Thyroid gland (tissue), 4 donors: ENCODE data around the gene MAML3. TPM values are rescaled to one million over a fixed set of nuclear protein-coding genes. Genes with fewer than 3 reads are reported as not detected.

ENCODE experiments used
- DNase-seq, 2 donors: peaks; one replicate each; pipeline ENCODE4 v3.0.0-alpha.2; 2019
- H3K27ac ChIP-seq, 3 donors: fragments of 200-600 bp; sonication (generic); 1 replicate in 2 of 3; 2 replicates in 1 of 3; pipeline ENCODE4 v1.5.1; 2016 to 2019; ENCODE audit warnings: mild to moderate bottlenecking in 1 of 3, moderate library complexity in 1 of 3
- H3K27me3 ChIP-seq: fragments of 200-600 bp; sonication (generic); one replicate; pipeline ENCODE4 v1.5.1; 2019
- H3K36me3 ChIP-seq, 2 donors: fragments of 200-600 bp; sonication (generic); one replicate each; pipeline ENCODE4 v1.5.1; 2016 to 2019
- H3K4me1 ChIP-seq, 2 donors: fragments of 200-600 bp; sonication (generic); one replicate each; pipeline ENCODE4 v1.5.1; 2017 to 2019
- H3K4me3 ChIP-seq, 3 donors: fragments of 200-600 bp; sonication (generic); replicated peaks in 1 of 3; 1 replicate in 2 of 3; 2 replicates in 1 of 3; pipeline ENCODE4 v1.5.1; 2016; ENCODE audit warnings: mild to moderate bottlenecking in 1 of 3
- H3K9me3 ChIP-seq: fragments of 200-600 bp; sonication (generic); one replicate; pipeline ENCODE4 v1.5.1; 2017
- POLR2A ChIP-seq, 2 donors: fragments of 450-650 bp; IDR thresholded peaks; one replicate each; pipeline ENCODE4 v1.6.1; 2017; ENCODE audit warnings: antibody characterized with exemption in 2 of 2, mild to moderate bottlenecking in 2 of 2, moderate library complexity in 1 of 2
- WGBS, 2 donors: methylation state at CpG; one replicate each; pipeline ENCODE4 v1.1.5; 2017; 5-methylcytosine and 5-hydroxymethylcytosine counted together
- intact Hi-C: fragments of 100-400 bp; cut with DNase I; formaldehyde crosslinking; loops from one replicate; pipeline ENCODE4 v1.15.1; 2023
- total RNA-seq, 4 donors: library from RNA; depleted of rRNA; stranded (reverse); fragments of >200 nt; gene quantifications; one replicate each; pipeline ENCODE4 v1.2.3, GENCODE V29; 2016
- TF ChIP-seq, protein P1 (sequence below), 6 experiments: fragments of 200-600 bp in 3 of 6; fragments of 450-650 bp in 3 of 6; sonication (generic) in 3 of 6; IDR thresholded peaks; one replicate each; pipeline ENCODE4 v1.5.1; 2016 to 2019; ENCODE audit warnings: antibody characterized with exemption in 6 of 6, mild to moderate bottlenecking in 2 of 6, inconsistent platforms in 1 of 6, moderate library complexity in 1 of 6

The MAML3 gene
- total RNA-seq, 4 donors from 2014 or later: 5.7 to 14.1 (median 11.4) TPM

DNA sequence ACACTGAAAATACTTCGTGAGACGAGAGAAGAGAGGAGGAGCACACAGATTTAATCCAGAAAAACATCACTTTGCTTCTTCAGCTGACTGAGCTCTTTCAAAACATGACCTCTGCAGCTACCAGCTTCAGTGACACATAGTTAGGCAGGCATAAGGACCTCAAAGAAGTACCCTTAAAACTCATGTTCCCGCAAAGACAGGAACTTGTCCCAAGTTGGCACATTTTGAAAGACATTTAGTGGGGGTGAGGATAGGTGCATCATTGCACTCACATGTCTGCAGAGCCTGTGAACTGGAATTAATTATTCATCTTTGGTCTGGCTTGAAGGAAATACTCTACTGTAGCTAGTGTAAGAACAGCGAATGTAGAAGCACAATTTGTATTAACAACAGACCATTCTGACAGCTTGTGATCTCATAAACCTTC, 266.6 kb downstream of the MAML3 start:
- Histone ChIP-seq H3K9me3 (no peaks in the 10 kb centered on the region), H3K4me1 (peaks cover 23 to 42% of the 10 kb centered on the region in 2 donors), H3K27ac (peak overlapping the region; percentile 34 to 79 (median 50)), H3K36me3 (no peaks in the 10 kb centered on the region), H3K4me3 (no peak overlapping the region), H3K27me3 (no peaks in the 10 kb centered on the region)
- TF ChIP-seq, protein P1, sequence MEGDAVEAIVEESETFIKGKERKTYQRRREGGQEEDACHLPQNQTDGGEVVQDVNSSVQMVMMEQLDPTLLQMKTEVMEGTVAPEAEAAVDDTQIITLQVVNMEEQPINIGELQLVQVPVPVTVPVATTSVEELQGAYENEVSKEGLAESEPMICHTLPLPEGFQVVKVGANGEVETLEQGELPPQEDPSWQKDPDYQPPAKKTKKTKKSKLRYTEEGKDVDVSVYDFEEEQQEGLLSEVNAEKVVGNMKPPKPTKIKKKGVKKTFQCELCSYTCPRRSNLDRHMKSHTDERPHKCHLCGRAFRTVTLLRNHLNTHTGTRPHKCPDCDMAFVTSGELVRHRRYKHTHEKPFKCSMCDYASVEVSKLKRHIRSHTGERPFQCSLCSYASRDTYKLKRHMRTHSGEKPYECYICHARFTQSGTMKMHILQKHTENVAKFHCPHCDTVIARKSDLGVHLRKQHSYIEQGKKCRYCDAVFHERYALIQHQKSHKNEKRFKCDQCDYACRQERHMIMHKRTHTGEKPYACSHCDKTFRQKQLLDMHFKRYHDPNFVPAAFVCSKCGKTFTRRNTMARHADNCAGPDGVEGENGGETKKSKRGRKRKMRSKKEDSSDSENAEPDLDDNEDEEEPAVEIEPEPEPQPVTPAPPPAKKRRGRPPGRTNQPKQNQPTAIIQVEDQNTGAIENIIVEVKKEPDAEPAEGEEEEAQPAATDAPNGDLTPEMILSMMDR (IDR thresholded peaks at IDR 0.05): no peak
- no peak for TF ChIP-seq POLR2A (IDR thresholded peaks at IDR 0.05)
- intact Hi-C loops: no loop called here
- WGBS, 2 donors: 21 to 23% methylated on average over 4 of the region's 4 CpGs
- DNase-seq: peak; percentile 27 to 37

DNA sequence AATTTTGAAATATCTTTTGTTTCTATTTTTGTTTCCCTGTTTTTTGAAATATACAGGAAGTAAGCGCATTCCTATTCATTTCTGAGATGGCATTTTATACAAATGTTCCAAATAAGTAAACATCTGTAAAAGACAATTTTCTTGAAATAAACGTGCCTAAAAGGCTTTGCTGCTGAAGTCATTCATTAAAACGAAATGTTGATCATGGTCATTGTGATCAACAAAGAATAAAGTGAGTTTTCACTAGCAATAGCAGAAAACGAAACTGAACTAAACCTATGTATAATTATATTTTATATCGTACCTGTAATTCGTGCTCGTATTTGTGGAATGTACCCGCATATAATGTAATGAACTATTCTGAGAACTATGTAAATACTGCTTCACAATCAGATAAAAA, 267.2 kb downstream of the MAML3 start:
- no peak overlapping the region for H3K4me3 ChIP-seq
- H3K4me1 ChIP-seq: peaks cover 23 to 42% of the 10 kb centered on the region in 2 donors
- TF ChIP-seq, protein P1 (IDR thresholded peaks at IDR 0.05): no peak
- TF ChIP-seq POLR2A (IDR thresholded peaks at IDR 0.05): no peak
- intact Hi-C loops: no loop called here
- H3K9me3 ChIP-seq: no peaks in the 10 kb centered on the region
- 67 to 69% methylated on average over 8 of the region's 8 CpGs for WGBS, 2 donors
- H3K36me3 ChIP-seq: no peaks in the 10 kb centered on the region
- no peak for DNase-seq
- H3K27me3 ChIP-seq: no peaks in the 10 kb centered on the region
- peak overlapping the region; percentile 34 to 79 (median 50) for H3K27ac ChIP-seq

DNA sequence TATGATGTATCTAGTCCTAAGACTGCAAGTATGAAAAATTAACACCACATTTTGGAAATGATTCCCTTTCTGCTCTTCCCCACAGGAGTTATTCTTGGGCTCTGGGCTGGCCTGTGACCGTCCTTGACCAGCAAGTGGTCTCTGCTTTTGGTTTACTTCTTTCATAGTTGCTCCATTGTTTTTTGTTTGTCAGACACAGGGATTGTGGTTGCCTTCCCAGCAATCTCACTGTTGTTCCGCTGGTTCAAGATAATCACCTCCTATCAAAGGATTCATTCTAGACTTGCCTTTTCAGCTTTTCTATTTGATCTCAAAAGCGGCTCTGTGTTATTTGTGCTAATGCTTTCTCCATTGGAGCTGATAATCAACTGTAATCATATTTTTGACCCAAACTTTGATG, 269.5 kb downstream of the MAML3 start:
- no peaks in the 10 kb centered on the region for H3K27me3 ChIP-seq
- DNase-seq: no peak

DNA sequence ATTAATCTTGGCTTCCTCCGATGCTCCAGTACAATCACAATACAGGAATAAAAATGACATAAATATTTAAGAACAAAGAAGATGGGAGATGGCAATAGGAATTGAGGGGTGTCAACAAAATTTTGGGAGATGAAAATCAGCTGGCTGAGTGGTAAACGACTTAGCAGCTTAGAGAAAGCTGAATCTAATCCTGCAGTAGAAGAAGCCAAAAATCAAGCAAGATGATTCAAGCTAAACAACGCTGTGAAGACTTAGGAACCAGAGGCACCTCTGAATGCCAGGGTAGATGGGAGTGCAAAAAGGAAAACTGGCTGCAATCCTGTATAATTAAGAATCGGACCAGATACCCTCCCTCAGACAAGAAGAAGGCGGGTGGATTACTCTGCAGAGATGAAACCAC, 273.1 kb downstream of the MAML3 start:
- Histone ChIP-seq H3K9me3 (no peaks in the 10 kb centered on the region), H3K36me3 (no peaks in the 10 kb centered on the region), H3K27me3 (no peaks in the 10 kb centered on the region), H3K4me3 (no peak overlapping the region), H3K4me1 (peaks cover 0 to 14% of the 10 kb centered on the region in 2 donors), H3K27ac (peak overlapping the region in 1 of 3 donors; percentile 36)
- WGBS, 2 donors: 86 to 93% methylated on average over 5 of the region's 5 CpGs
- no peak for DNase-seq
- intact Hi-C loops: no loop called here
- no peak for TF ChIP-seq POLR2A (IDR thresholded peaks at IDR 0.05)
- TF ChIP-seq, protein P1 (IDR thresholded peaks at IDR 0.05): no peak

More for the DNA sequence above, 269.5 kb downstream of the MAML3 start:
- Histone ChIP-seq H3K4me1 (peaks cover 23 to 43% of the 10 kb centered on the region in 2 donors), H3K9me3 (no peaks in the 10 kb centered on the region), H3K27ac (no peak overlapping the region), H3K4me3 (no peak overlapping the region), H3K36me3 (no peaks in the 10 kb centered on the region)
- intact Hi-C loops: no loop called here
- WGBS, 2 donors: 95 to 99% methylated on average over 3 of the region's 3 CpGs
- no peak for TF ChIP-seq POLR2A (IDR thresholded peaks at IDR 0.05)
- TF ChIP-seq, protein P1 (IDR thresholded peaks at IDR 0.05): no peak

DNA sequence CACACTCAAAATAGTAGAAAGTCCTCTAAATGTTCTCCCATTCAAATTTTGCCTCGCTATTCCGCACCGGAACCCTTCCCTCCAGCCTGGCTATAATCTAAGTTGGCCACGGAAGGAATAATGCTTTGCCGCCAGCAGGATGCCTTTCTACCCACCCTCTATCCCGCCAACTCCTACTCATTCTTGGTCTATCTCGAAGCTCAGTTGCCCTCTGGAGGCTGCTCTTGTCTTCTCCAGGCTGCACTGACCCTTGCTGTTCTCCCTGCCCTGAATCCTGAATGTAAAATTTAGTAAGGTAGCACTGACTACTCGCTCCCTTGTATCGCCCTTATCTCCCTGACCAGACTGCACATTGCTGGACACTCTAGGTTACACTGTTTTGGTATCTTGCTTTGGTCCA, 275.9 kb downstream of the MAML3 start:
- H3K36me3 ChIP-seq: no peaks in the 10 kb centered on the region
- 93 to 98% methylated on average over 9 of the region's 9 CpGs for WGBS, 2 donors
- no peaks in the 10 kb centered on the region for H3K9me3 ChIP-seq
- H3K27ac ChIP-seq: no peak overlapping the region
- no peak for DNase-seq
- intact Hi-C loops: no loop called here
- H3K4me3 ChIP-seq: no peak overlapping the region
- no peak for TF ChIP-seq POLR2A (IDR thresholded peaks at IDR 0.05)
- TF ChIP-seq, protein P1 (IDR thresholded peaks at IDR 0.05): no peak
- H3K4me1 ChIP-seq: peaks cover 0 to 14% of the 10 kb centered on the region in 2 donors
- H3K27me3 ChIP-seq: no peaks in the 10 kb centered on the region
